ENCODE data around the gene IPPK.

GRCh38 chr9:92709240-92709639, 39.3 kb upstream of the IPPK start:
- TF ChIP-seq CTCF (IDR thresholded peaks at IDR 0.05 in 8 of 11, conservative IDR thresholded peaks at IDR 0.05 in 3 of 11) (no peak), POLR2A (IDR thresholded peaks at IDR 0.05) (no peak)
